HEK293 (cell line): ENCODE data around the gene PROSER2.

Experiments used
- CTCF ChIA-PET: fragments of 350-600 bp; formaldehyde crosslinking; extraction: SDS; loops from one replicate; lab custom pipeline; 2021; ENCODE audit warnings: antibody characterized with exemption; lab: Yijun Ruan, JAX
- POLR2A ChIA-PET: fragments of 300-600 bp; formaldehyde crosslinking; extraction: SDS; loops from one replicate; lab custom pipeline; 2020; ENCODE audit warnings: antibody characterized with exemption, inconsistent platforms; lab: Yijun Ruan, JAX
- H3K27ac ChIP-seq: fragments of 200-500 bp; sonication (Bioruptor generic); 2 replicates; pipeline ENCODE4 v1.5.1; 2014; ENCODE audit warnings: low read depth, low read length, control low read depth, inconsistent platforms; ENCODE audit errors: extremely low read depth
- H3K36me3 ChIP-seq, 2 experiments: fragments of 200-500 bp in 1 of 2; sonication (Bioruptor generic) in 1 of 2; 1 replicate in 1 of 2; 2 replicates in 1 of 2; pipeline ENCODE4 v1.5.1; 2014 to 2017; ENCODE audit warnings: inconsistent platforms in 2 of 2, low read length in 2 of 2; ENCODE audit not compliant: control insufficient read depth in 2 of 2, insufficient read depth in 1 of 2
- H3K4me1 ChIP-seq: fragments of 200-500 bp; sonication (Bioruptor generic); 2 replicates; pipeline ENCODE4 v1.5.1; 2014; ENCODE audit warnings: mild to moderate bottlenecking, low read length, inconsistent platforms; ENCODE audit not compliant: control insufficient read depth, insufficient read depth
- H3K4me3 ChIP-seq: 2 replicates; pipeline ENCODE4 v1.5.1; 2011; ENCODE audit warnings: low read depth, mild to moderate bottlenecking, control low read depth, low read length, moderate library complexity
- H3K9me3 ChIP-seq: fragments of 200-500 bp; sonication (Bioruptor generic); 2 replicates; pipeline ENCODE4 v1.5.1; 2014; ENCODE audit warnings: low read depth, low read length, inconsistent platforms; ENCODE audit not compliant: control insufficient read depth, insufficient read depth
- EGR2 ChIP-seq: fragments of 450-650 bp; formaldehyde crosslinking; IDR thresholded peaks from 2 replicates; pipeline ENCODE4 v1.5.1; 2016; ENCODE audit warnings: low read depth, missing biosample characterization, missing genetic modification characterization
- FEZF1 ChIP-seq: fragments of 450-650 bp; formaldehyde crosslinking; IDR thresholded peaks from 2 replicates; pipeline ENCODE4 v1.5.1; 2016; ENCODE audit warnings: missing biosample characterization, missing genetic modification characterization
- GLIS2 ChIP-seq: fragments of 450-650 bp; formaldehyde crosslinking; IDR thresholded peaks from 2 replicates; pipeline ENCODE4 v1.5.1; 2016; ENCODE audit warnings: missing biosample characterization, missing genetic modification characterization
- HIC1 ChIP-seq: fragments of 450-650 bp; formaldehyde crosslinking; IDR thresholded peaks from 2 replicates; pipeline ENCODE4 v1.5.1; 2016; ENCODE audit warnings: missing biosample characterization, missing genetic modification characterization
- PRDM4 ChIP-seq: fragments of 450-650 bp; formaldehyde crosslinking; IDR thresholded peaks from 2 replicates; pipeline ENCODE4 v1.5.1; 2017; ENCODE audit warnings: missing biosample characterization, missing genetic modification characterization
- ZFP37 ChIP-seq: fragments of 450-650 bp; formaldehyde crosslinking; IDR thresholded peaks from 2 replicates; pipeline ENCODE4 v1.5.1; 2016; ENCODE audit warnings: missing biosample characterization, missing genetic modification characterization
- ZFP69B ChIP-seq: fragments of 450-650 bp; formaldehyde crosslinking; IDR thresholded peaks from 2 replicates; pipeline ENCODE4 v1.5.1; 2016; ENCODE audit warnings: missing biosample characterization, missing genetic modification characterization
- ZNF146 ChIP-seq: fragments of 450-650 bp; formaldehyde crosslinking; IDR thresholded peaks from 2 replicates; pipeline ENCODE4 v1.5.1; 2016; ENCODE audit warnings: missing biosample characterization, missing genetic modification characterization
- ZNF175 ChIP-seq: fragments of 450-650 bp; formaldehyde crosslinking; IDR thresholded peaks from 2 replicates; pipeline ENCODE4 v1.5.1; 2016; ENCODE audit warnings: missing biosample characterization, missing genetic modification characterization
- ZNF239 ChIP-seq: fragments of 450-650 bp; formaldehyde crosslinking; IDR thresholded peaks from 2 replicates; pipeline ENCODE4 v1.5.1; 2016; ENCODE audit warnings: missing biosample characterization, missing genetic modification characterization
- ZNF473 ChIP-seq: fragments of 450-650 bp; formaldehyde crosslinking; IDR thresholded peaks from 2 replicates; pipeline ENCODE4 v1.5.1; 2017; ENCODE audit warnings: missing biosample characterization, missing genetic modification characterization
- ZNF521 ChIP-seq: fragments of 450-650 bp; formaldehyde crosslinking; IDR thresholded peaks from 2 replicates; pipeline ENCODE4 v1.5.1; 2017; ENCODE audit warnings: missing biosample characterization, mild to moderate bottlenecking, missing genetic modification characterization
- ZNF560 ChIP-seq: fragments of 450-650 bp; formaldehyde crosslinking; IDR thresholded peaks from 2 replicates; pipeline ENCODE4 v1.5.1; 2017; ENCODE audit warnings: missing biosample characterization, missing genetic modification characterization, borderline replicate concordance
- ZNF561 ChIP-seq: fragments of 450-650 bp; IDR thresholded peaks from 2 replicates; pipeline ENCODE4 v1.5.1; 2018; ENCODE audit warnings: missing biosample characterization, missing genetic modification characterization, borderline replicate concordance
- ZNF596 ChIP-seq: fragments of 450-650 bp; IDR thresholded peaks from 2 replicates; pipeline ENCODE4 v1.5.0; 2018; ENCODE audit warnings: missing biosample characterization, mild to moderate bottlenecking, missing genetic modification characterization, moderate library complexity
- ZNF600 ChIP-seq: fragments of 450-650 bp; formaldehyde crosslinking; IDR thresholded peaks from 2 replicates; pipeline ENCODE4 v1.5.1; 2016; ENCODE audit warnings: missing biosample characterization, missing genetic modification characterization
- ZNF843 ChIP-seq: fragments of 450-650 bp; formaldehyde crosslinking; IDR thresholded peaks from 2 replicates; pipeline ENCODE4 v1.5.1; 2016; ENCODE audit warnings: missing biosample characterization, missing genetic modification characterization
- TF ChIP-seq, protein P1 (sequence below): fragments of 450-650 bp; formaldehyde crosslinking; IDR thresholded peaks from 2 replicates; pipeline ENCODE4 v1.5.1; 2016; ENCODE audit warnings: missing biosample characterization, missing genetic modification characterization
- TF ChIP-seq, protein P2 (sequence below): fragments of 450-650 bp; formaldehyde crosslinking; IDR thresholded peaks from 2 replicates; pipeline ENCODE4 v1.5.1; 2016; ENCODE audit warnings: missing biosample characterization, missing genetic modification characterization
- TF ChIP-seq, protein P3 (sequence below): fragments of 450-650 bp; formaldehyde crosslinking; IDR thresholded peaks from 2 replicates; pipeline ENCODE4 v1.5.1; 2016; ENCODE audit warnings: missing biosample characterization, missing genetic modification characterization

Gene PROSER2

GRCh38 chr10:11841375-11841774, 18.2 kb downstream of the PROSER2 start:
- Histone ChIP-seq H3K9me3 (no peaks in the 10 kb centered on the region), H3K4me3 (no peak overlapping the region), H3K27ac (no peak overlapping the region)
- no peak for TF ChIP-seq ZNF146 (tag by site-specific recombination)
- TF ChIP-seq ZNF175 (tag by site-specific recombination): no peak
- TF ChIP-seq ZNF596 (tag by site-specific recombination): no peak
- TF ChIP-seq, protein P1, sequence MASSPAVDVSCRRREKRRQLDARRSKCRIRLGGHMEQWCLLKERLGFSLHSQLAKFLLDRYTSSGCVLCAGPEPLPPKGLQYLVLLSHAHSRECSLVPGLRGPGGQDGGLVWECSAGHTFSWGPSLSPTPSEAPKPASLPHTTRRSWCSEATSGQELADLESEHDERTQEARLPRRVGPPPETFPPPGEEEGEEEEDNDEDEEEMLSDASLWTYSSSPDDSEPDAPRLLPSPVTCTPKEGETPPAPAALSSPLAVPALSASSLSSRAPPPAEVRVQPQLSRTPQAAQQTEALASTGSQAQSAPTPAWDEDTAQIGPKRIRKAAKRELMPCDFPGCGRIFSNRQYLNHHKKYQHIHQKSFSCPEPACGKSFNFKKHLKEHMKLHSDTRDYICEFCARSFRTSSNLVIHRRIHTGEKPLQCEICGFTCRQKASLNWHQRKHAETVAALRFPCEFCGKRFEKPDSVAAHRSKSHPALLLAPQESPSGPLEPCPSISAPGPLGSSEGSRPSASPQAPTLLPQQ (tag by site-specific recombination): no peak
- TF ChIP-seq ZNF239 (tag by site-specific recombination): no peak
- TF ChIP-seq, all 188 proteins: peak for 0
- CTCF ChIA-PET: interaction anchor here (1.5 kb wide), 1 partner anchor 12 kb away, joined by 3 read pairs; no protein-coding TSS in a partner anchor
- H3K36me3 ChIP-seq: no peaks in the 10 kb centered on the region
- H3K4me1 ChIP-seq: no peaks in the 10 kb centered on the region
- POLR2A ChIA-PET: no interaction called here

- Histone ChIP-seq H3K36me3 (no peaks in the 10 kb centered on the region; a peak in 1 of 3 replicates), H3K27ac (no peak overlapping the region), H3K9me3 (no peaks in the 10 kb centered on the region), H3K4me1 (no peaks in the 10 kb centered on the region), H3K4me3 (no peak overlapping the region)
- ChIA-PET CTCF (interaction anchor here (1.5 kb wide), 1 partner anchor 11 kb away, joined by 3 read pairs; no protein-coding TSS in a partner anchor), POLR2A (no interaction called here)
- TF ChIP-seq ZNF473: no peak
- TF ChIP-seq ZNF560 (tag by site-specific recombination): no peak
- no peak for TF ChIP-seq ZNF843
- TF ChIP-seq GLIS2: no peak
- TF ChIP-seq HIC1: no peak
- TF ChIP-seq ZNF600 (tag by site-specific recombination): no peak
- TF ChIP-seq, all 188 proteins: peak for 0
Observed at GRCh38 chr10:11842411-11842810, 19.3 kb downstream of the PROSER2 start.

DNA sequence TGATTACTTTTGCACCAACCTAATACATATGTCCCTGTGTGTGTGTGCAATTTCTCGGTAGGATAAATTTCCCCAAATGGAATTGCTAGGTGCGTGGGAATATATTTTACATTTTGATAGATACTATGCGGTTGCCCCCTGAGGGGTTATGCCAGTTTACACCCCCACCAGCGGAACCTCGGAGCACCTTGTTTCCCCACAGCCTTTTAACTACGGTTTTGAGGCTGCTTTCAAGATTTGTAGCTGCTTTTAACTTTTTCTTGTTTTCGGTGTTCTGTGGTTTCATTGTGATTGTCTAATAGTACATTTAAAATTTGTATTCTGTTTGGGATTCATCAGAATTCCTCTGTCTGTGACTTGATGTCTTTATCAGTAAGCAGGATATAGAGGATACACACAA, 22.0 kb downstream of the PROSER2 start:
- POLR2A ChIA-PET: interaction anchor here (0.6 kb wide), 1 partner anchor 44 kb away, joined by 5 read pairs; no protein-coding TSS in a partner anchor
- Histone ChIP-seq H3K9me3 (no peaks in the 10 kb centered on the region), H3K36me3 (peaks cover 0 to 6% of the 10 kb centered on the region in 2 experiments; a peak in 2 of 3 replicates), H3K27ac (no peak overlapping the region), H3K4me1 (no peaks in the 10 kb centered on the region), H3K4me3 (no peak overlapping the region)
- CTCF ChIA-PET: interaction anchor here (0.7 kb wide), 1 partner anchor 892 kb away, joined by 4 read pairs; no protein-coding TSS in a partner anchor
- no peak for TF ChIP-seq ZNF521
- no peak for TF ChIP-seq EGR2 (tag by site-specific recombination)
- no peak for TF ChIP-seq PRDM4 (tag by site-specific recombination)
- TF ChIP-seq ZFP37: no peak
- TF ChIP-seq, protein P2, sequence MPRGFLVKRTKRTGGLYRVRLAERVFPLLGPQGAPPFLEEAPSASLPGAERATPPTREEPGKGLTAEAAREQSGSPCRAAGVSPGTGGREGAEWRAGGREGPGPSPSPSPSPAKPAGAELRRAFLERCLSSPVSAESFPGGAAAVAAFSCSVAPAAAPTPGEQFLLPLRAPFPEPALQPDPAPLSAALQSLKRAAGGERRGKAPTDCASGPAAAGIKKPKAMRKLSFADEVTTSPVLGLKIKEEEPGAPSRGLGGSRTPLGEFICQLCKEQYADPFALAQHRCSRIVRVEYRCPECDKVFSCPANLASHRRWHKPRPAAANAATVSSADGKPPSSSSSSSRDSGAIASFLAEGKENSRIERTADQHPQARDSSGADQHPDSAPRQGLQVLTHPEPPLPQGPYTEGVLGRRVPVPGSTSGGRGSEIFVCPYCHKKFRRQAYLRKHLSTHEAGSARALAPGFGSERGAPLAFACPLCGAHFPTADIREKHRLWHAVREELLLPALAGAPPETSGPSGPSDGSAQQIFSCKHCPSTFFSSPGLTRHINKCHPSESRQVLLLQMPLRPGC: no peak
- no peak for TF ChIP-seq HIC1
- TF ChIP-seq, protein P3, sequence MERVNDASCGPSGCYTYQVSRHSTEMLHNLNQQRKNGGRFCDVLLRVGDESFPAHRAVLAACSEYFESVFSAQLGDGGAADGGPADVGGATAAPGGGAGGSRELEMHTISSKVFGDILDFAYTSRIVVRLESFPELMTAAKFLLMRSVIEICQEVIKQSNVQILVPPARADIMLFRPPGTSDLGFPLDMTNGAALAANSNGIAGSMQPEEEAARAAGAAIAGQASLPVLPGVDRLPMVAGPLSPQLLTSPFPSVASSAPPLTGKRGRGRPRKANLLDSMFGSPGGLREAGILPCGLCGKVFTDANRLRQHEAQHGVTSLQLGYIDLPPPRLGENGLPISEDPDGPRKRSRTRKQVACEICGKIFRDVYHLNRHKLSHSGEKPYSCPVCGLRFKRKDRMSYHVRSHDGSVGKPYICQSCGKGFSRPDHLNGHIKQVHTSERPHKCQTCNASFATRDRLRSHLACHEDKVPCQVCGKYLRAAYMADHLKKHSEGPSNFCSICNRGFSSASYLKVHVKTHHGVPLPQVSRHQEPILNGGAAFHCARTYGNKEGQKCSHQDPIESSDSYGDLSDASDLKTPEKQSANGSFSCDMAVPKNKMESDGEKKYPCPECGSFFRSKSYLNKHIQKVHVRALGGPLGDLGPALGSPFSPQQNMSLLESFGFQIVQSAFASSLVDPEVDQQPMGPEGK: no peak
- no peak for TF ChIP-seq ZNF561 (tag by site-specific recombination)
- no peak for TF ChIP-seq FEZF1
- no peak for TF ChIP-seq ZFP69B (tag by site-specific recombination)
